Tibial nerve (tissue), 4 donors: Measurements from ENCODE around the gene CCDC88B. TPM values are rescaled to one million over a fixed set of nuclear protein-coding genes. Genes with fewer than 3 reads are reported as not detected.

Experiments used
- DNase-seq, 2 donors: peaks; one replicate each; pipeline ENCODE4 v3.0.0-alpha.2; 2019; ENCODE audit warnings: low spot score in 2 of 2
- H3K27ac ChIP-seq, 4 donors: fragments of 200-600 bp; sonication (generic) in 3 of 4; one replicate each; pipeline ENCODE4 v1.5.1; 2017 to 2019; ENCODE audit warnings: mild to moderate bottlenecking in 1 of 4
- H3K27me3 ChIP-seq, 2 donors: fragments of 200-600 bp; sonication (generic) in 1 of 2; one replicate each; pipeline versions ENCODE4 v1.5.1 to v1.6.0; 2017 to 2019
- H3K36me3 ChIP-seq, 3 donors: fragments of 200-600 bp; sonication (generic); one replicate each; pipeline ENCODE4 v1.5.1; 2018 to 2019
- H3K4me1 ChIP-seq, 4 donors: fragments of 200-600 bp; sonication (generic) in 3 of 4; one replicate each; pipeline ENCODE4 v1.5.1; 2017 to 2019
- H3K4me3 ChIP-seq, 4 donors: fragments of 200-600 bp; sonication (generic) in 3 of 4; one replicate each; pipeline ENCODE4 v1.5.1; 2017 to 2019; ENCODE audit warnings: mild to moderate bottlenecking in 1 of 4, moderate library complexity in 1 of 4
- H3K9me3 ChIP-seq, 4 donors: fragments of 200-600 bp; sonication (generic) in 3 of 4; one replicate each; pipeline ENCODE4 v1.5.1; 2017 to 2019
- EP300 ChIP-seq, 2 donors: sonication (generic); formaldehyde crosslinking; IDR thresholded peaks; one replicate each; pipeline ENCODE4 v1.6.1; 2017; ENCODE audit warnings: antibody characterized with exemption in 2 of 2, mild to moderate bottlenecking in 1 of 2
- POLR2A ChIP-seq, 2 donors: fragments of 450-650 bp; IDR thresholded peaks; one replicate each; pipeline ENCODE4 v1.6.1; 2017; ENCODE audit warnings: antibody characterized with exemption in 2 of 2, mild to moderate bottlenecking in 2 of 2, moderate library complexity in 2 of 2
- WGBS, 2 donors: methylation state at CpG; one replicate each; pipeline ENCODE4 v1.1.5; 2018; 5-methylcytosine and 5-hydroxymethylcytosine counted together
- total RNA-seq, 4 donors: library from RNA; depleted of rRNA; stranded (reverse); fragments of >200 nt; gene quantifications; one replicate each; pipeline ENCODE4 v1.1.0, GENCODE V29; 2016
- TF ChIP-seq, protein P1 (sequence below), 5 experiments: fragments of 200-600 bp in 3 of 5; fragments of 450-650 bp in 2 of 5; sonication (generic) in 3 of 5; IDR thresholded peaks; one replicate each; pipeline ENCODE4 v1.5.1; 2016 to 2019; ENCODE audit warnings: antibody characterized with exemption in 5 of 5, mild to moderate bottlenecking in 3 of 5, moderate library complexity in 2 of 5

CCDC88B gene
- total RNA-seq, 4 donors from 2014 or later: 6.9 to 48.0 (median 14.4) TPM

DNA sequence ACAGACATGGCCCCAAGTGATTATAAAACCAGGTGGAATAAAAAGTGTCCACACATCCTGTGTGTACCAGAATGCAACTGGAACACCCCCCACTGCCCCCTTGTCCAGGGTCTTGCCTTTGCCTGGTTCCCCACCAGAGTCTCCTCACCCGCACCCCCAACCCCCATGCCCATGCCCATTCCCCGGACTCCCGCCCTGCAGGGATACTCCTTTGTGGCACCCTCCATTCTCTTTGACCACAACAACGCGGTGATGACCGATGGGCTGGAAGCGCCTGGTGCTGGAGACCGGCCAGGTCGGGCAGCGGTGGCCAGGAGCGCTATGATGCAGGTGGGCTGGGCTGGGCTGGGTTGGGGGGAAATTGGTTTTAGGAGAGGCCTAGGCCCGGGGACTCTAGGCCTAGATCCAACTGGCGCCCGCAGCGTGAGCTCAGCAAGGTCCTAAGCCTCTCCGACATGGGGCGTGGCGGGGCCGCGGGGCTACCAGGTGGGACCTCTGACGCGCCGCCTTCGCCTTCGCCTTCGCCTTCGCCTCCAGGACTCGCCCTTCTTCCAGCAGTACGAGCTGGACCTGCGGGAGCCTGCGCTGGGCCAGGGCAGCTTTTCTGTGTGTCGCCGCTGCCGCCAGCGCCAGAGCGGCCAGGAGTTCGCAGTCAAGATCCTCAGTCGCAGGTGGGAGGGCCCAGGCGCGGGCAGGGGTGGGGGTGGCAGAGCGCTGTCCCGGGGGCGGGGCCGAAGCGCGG, 28.1 kb downstream of the CCDC88B start:
- WGBS, 2 donors: 82% methylated on average over 27 to 45 of the region's 46 CpGs
- Histone ChIP-seq H3K27ac (no peak overlapping the region), H3K27me3 (no peaks in the 10 kb centered on the region), H3K9me3 (no peaks in the 10 kb centered on the region), H3K4me1 (no peaks in the 10 kb centered on the region), H3K4me3 (no peak overlapping the region), H3K36me3 (peaks cover 0 to 87% (median 34%) of the 10 kb centered on the region in 3 donors)
- no peak for DNase-seq
- TF ChIP-seq EP300 (IDR thresholded peaks at IDR 0.05) (no peak), POLR2A (IDR thresholded peaks at IDR 0.05) (no peak)
- TF ChIP-seq, protein P1, sequence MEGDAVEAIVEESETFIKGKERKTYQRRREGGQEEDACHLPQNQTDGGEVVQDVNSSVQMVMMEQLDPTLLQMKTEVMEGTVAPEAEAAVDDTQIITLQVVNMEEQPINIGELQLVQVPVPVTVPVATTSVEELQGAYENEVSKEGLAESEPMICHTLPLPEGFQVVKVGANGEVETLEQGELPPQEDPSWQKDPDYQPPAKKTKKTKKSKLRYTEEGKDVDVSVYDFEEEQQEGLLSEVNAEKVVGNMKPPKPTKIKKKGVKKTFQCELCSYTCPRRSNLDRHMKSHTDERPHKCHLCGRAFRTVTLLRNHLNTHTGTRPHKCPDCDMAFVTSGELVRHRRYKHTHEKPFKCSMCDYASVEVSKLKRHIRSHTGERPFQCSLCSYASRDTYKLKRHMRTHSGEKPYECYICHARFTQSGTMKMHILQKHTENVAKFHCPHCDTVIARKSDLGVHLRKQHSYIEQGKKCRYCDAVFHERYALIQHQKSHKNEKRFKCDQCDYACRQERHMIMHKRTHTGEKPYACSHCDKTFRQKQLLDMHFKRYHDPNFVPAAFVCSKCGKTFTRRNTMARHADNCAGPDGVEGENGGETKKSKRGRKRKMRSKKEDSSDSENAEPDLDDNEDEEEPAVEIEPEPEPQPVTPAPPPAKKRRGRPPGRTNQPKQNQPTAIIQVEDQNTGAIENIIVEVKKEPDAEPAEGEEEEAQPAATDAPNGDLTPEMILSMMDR (IDR thresholded peaks at IDR 0.05): no peak

- Histone ChIP-seq H3K27me3 (no peaks in the 10 kb centered on the region), H3K27ac (no peak overlapping the region), H3K9me3 (no peaks in the 10 kb centered on the region), H3K4me1 (no peaks in the 10 kb centered on the region), H3K36me3 (peaks cover 0 to 81% (median 34%) of the 10 kb centered on the region in 3 donors), H3K4me3 (no peak overlapping the region)
- TF ChIP-seq, protein P1 (IDR thresholded peaks at IDR 0.05): no peak
- WGBS, 2 donors: 85 to 87% methylated on average over 27 to 28 of the region's 28 CpGs
- DNase-seq: no peak
Measured at GRCh38 chr11:64368673-64369074, 28.7 kb downstream of the CCDC88B start.

GRCh38 chr11:64369440-64370421, 29.7 kb downstream of the CCDC88B start:
- H3K9me3 ChIP-seq: no peaks in the 10 kb centered on the region
- WGBS, 2 donors: 83 to 87% methylated on average over 50 to 56 of the region's 82 CpGs
- no peak overlapping the region for H3K4me3 ChIP-seq
- no peak overlapping the region for H3K27ac ChIP-seq
- no peaks in the 10 kb centered on the region for H3K4me1 ChIP-seq
- H3K27me3 ChIP-seq: no peaks in the 10 kb centered on the region
- no peak for TF ChIP-seq POLR2A (IDR thresholded peaks at IDR 0.05)
- TF ChIP-seq EP300 (IDR thresholded peaks at IDR 0.05): no peak
- TF ChIP-seq, protein P1 (IDR thresholded peaks at IDR 0.05): no peak
- no peak for DNase-seq
- H3K36me3 ChIP-seq: peaks cover 0 to 71% (median 28%) of the 10 kb centered on the region in 3 donors

DNA sequence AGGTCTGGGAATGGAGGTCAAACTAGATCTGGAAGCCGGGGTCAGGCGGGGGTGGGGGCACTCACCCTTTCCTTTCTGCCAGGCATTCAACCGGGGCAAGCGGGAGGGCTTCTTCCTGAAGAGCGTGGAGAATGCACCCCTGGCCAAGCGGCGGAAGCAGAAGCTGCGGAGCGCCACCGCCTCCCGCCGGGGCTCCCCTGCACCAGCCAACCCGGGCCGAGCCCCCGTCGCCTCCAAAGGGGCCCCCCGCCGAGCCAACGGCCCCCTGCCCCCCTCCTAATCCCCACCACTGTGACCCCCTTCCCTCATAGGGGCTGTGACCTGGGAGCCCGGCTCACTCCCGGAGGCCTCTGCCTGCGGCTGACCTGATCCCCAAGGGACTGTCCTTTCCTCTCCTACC, 31.2 kb downstream of the CCDC88B start:
- Histone ChIP-seq H3K36me3 (peaks cover 0 to 57% (median 20%) of the 10 kb centered on the region in 3 donors), H3K27me3 (no peaks in the 10 kb centered on the region), H3K4me1 (no peaks in the 10 kb centered on the region), H3K9me3 (no peaks in the 10 kb centered on the region), H3K4me3 (no peak overlapping the region), H3K27ac (no peak overlapping the region)
- TF ChIP-seq, protein P1 (IDR thresholded peaks at IDR 0.05): no peak
- TF ChIP-seq EP300 (IDR thresholded peaks at IDR 0.05) (no peak), POLR2A (IDR thresholded peaks at IDR 0.05) (no peak)
- 80 to 82% methylated on average over 10 to 22 of the region's 22 CpGs for WGBS, 2 donors
- DNase-seq: no peak

- DNase-seq: no peak
- Histone ChIP-seq H3K9me3 (no peaks in the 10 kb centered on the region), H3K27ac (no peak overlapping the region), H3K4me3 (no peak overlapping the region), H3K4me1 (no peaks in the 10 kb centered on the region), H3K36me3 (peaks cover 0 to 49% (median 20%) of the 10 kb centered on the region in 3 donors), H3K27me3 (no peaks in the 10 kb centered on the region)
- WGBS, 2 donors: 88 to 89% methylated on average over 6 of the region's 6 CpGs
- TF ChIP-seq, protein P1 (IDR thresholded peaks at IDR 0.05): no peak
- no peak for TF ChIP-seq POLR2A (IDR thresholded peaks at IDR 0.05)
- TF ChIP-seq EP300 (IDR thresholded peaks at IDR 0.05): no peak
Measured at GRCh38 chr11:64372021-64372420, 32.0 kb downstream of the CCDC88B start.
